Measurements from ENCODE around the gene JARID2. TPM values are rescaled to one million over a fixed set of nuclear protein-coding genes. Genes with fewer than 3 reads are reported as not detected.

JARID2 gene
- total RNA-seq, 1 experiment from 2014 or later = 6.0 TPM

DNA sequence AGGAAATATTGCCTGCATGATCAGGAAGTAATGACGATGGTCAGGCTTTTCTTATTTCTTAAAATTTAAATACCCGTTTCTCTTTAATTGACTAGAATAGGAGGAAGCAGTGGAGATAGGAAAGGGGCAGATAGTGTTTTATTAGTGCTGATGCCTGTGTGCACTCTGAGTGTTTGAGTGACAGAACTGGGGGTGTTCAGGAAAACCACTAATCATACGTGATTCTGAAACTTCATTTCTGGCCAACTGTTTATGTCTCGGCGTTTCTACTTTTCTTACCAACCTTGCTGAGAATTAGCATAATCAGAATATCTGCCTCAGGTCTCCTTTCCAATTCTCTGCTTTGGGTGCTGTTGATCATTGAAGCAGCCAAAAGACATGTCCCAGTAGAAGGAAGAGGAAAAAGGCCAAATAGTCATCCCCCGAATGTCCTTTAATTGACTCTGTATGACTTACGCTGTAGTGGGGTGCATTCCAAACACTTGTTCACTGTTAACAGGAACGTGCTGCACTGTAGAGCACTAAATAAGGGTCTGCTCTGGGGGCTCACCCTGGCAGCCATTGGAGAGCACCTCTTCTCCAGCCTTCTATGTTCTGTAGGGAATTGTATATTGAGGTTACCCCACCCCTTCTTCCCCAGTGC lies 152.9 kb downstream of the JARID2 start:
- CTCF ChIA-PET = interaction anchor here (0.7 kb wide), 1 partner anchor 10 kb away, joined by 3 read pairs; no protein-coding TSS in a partner anchor
- Histone ChIP-seq H3K4me3 (ENCODE audit: low read depth in 2 of 2, low read length in 2 of 2) (no peak overlapping the region), H3K27ac (ENCODE audit: low read length) (no peak overlapping the region), H3K9me3 (ENCODE audit: control insufficient read depth, insufficient read depth, low read depth, low read length) (no peaks in the 10 kb centered on the region), H3K36me3 (ENCODE audit: control insufficient read depth, insufficient read depth, low read length) (no peaks in the 10 kb centered on the region), H3K4me1 (ENCODE audit: control insufficient read depth, insufficient read depth, low read length) (peaks cover 21% of the 10 kb centered on the region), H3K27me3 (ENCODE audit: control insufficient read depth, insufficient read depth, low read length) (no peaks in the 10 kb centered on the region)
- DNase-seq (ENCODE audit: low read depth, low spot score) (no peak), ATAC-seq (no peak)
- no TSS peak for BruUV-seq (replicated peaks)
- no peak for TF ChIP-seq SIN3A (IDR thresholded peaks at IDR 0.05; ENCODE audit: borderline replicate concordance, insufficient read depth, low read depth, low read length)
- TF ChIP-seq TCF7L2 (IDR thresholded peaks at IDR 0.05; ENCODE audit: low read depth, low read length) = no peak
- no peak for TF ChIP-seq CTCF (IDR thresholded peaks at IDR 0.05)
- no peak for TF ChIP-seq POLR2AphosphoS5 (IDR thresholded peaks at IDR 0.05; ENCODE audit: low read depth, low read length)
- TF ChIP-seq, protein P1, sequence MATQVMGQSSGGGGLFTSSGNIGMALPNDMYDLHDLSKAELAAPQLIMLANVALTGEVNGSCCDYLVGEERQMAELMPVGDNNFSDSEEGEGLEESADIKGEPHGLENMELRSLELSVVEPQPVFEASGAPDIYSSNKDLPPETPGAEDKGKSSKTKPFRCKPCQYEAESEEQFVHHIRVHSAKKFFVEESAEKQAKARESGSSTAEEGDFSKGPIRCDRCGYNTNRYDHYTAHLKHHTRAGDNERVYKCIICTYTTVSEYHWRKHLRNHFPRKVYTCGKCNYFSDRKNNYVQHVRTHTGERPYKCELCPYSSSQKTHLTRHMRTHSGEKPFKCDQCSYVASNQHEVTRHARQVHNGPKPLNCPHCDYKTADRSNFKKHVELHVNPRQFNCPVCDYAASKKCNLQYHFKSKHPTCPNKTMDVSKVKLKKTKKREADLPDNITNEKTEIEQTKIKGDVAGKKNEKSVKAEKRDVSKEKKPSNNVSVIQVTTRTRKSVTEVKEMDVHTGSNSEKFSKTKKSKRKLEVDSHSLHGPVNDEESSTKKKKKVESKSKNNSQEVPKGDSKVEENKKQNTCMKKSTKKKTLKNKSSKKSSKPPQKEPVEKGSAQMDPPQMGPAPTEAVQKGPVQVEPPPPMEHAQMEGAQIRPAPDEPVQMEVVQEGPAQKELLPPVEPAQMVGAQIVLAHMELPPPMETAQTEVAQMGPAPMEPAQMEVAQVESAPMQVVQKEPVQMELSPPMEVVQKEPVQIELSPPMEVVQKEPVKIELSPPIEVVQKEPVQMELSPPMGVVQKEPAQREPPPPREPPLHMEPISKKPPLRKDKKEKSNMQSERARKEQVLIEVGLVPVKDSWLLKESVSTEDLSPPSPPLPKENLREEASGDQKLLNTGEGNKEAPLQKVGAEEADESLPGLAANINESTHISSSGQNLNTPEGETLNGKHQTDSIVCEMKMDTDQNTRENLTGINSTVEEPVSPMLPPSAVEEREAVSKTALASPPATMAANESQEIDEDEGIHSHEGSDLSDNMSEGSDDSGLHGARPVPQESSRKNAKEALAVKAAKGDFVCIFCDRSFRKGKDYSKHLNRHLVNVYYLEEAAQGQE (IDR thresholded peaks at IDR 0.05; ENCODE audit: insufficient read depth in 1 of 2, low read depth in 2 of 2, low read length in 1 of 2) = no peak
- in situ Hi-C loops (cut with HindIII; ENCODE audit: low pct_unique_long_range_greater_than_20kb, low sequenced_read_pairs) = no loop called here
- intact Hi-C loops (cut with micrococcal nuclease; ENCODE audit: unreplicated experiment) = no loop called here
- POLR2A ChIA-PET = no interaction called here

DNA sequence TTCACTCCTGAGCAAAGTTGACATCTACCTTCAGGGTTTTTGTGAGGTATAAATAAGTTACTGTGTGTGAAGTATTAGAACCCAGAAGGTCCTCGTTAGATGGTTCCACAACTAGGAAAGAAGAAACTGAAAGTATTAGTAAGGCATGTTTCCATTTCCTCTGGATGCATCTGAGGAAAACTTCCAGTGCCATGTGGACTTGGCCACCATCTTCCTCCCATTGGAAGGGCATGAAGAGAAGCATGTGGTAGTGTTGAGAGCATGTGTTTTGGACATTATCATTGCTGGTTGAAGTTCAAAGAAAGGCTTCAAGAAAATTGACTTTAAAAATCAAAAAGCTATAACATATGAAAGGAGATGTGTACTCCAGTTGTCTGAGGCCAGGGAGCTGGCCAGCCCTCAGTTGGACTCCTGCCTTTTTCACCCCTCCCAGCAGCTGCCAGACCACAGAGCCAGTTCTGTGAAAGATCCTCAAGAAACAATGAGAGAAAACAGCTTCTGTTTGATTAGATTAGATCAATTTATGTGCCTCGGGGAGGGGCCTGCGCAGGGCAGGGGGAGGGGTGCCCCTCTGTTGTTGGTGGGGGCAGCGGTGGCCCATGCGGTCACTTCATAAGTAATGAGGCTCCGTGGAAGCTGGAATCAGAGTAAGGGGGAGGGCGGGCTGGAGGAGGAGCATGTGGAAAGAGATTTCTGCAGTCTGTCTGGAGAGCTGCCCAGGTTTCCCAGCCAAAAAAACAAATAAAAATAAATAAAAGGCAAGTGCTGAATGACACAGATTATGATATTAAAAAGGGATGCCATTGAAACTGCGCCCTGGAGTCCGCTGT lies 154.0 kb downstream of the JARID2 start:
- CTCF ChIA-PET = interaction anchor here (0.7 kb wide), 1 partner anchor 11 kb away, joined by 3 read pairs; no protein-coding TSS in a partner anchor
- in situ Hi-C loops (cut with HindIII; ENCODE audit: low pct_unique_long_range_greater_than_20kb, low sequenced_read_pairs) = no loop called here

More for the DNA sequence above, 154.0 kb downstream of the JARID2 start:
- H3K4me1 ChIP-seq (ENCODE audit: control insufficient read depth, insufficient read depth, low read length) = peaks cover 21% of the 10 kb centered on the region
- peak overlapping the region; percentile 44; the same call in 1 of the 2 replicates for H3K27ac ChIP-seq (ENCODE audit: low read length)
- ATAC-seq (peak; percentile 68), DNase-seq (ENCODE audit: low read depth, low spot score) (no peak)
- no TSS peak for BruUV-seq (replicated peaks)
- intact Hi-C loops (cut with micrococcal nuclease; ENCODE audit: unreplicated experiment) = no loop called here
- POLR2A ChIA-PET = interaction anchor here (0.7 kb wide), 2 partner anchors 11 to 816 kb away, joined by 3 to 17 read pairs; no protein-coding TSS in a partner anchor
- TF ChIP-seq POLR2AphosphoS5 (IDR thresholded peaks at IDR 0.05; ENCODE audit: low read depth, low read length) = no peak
- no peak for TF ChIP-seq TCF7L2 (IDR thresholded peaks at IDR 0.05; ENCODE audit: low read depth, low read length)
- TF ChIP-seq CTCF (IDR thresholded peaks at IDR 0.05) = no peak
- TF ChIP-seq SIN3A (IDR thresholded peaks at IDR 0.05; ENCODE audit: borderline replicate concordance, insufficient read depth, low read depth, low read length) = no peak
- TF ChIP-seq, protein P1 (IDR thresholded peaks at IDR 0.05; ENCODE audit: insufficient read depth in 1 of 2, low read depth in 2 of 2, low read length in 1 of 2) = no peak
- no peaks in the 10 kb centered on the region for H3K27me3 ChIP-seq (ENCODE audit: control insufficient read depth, insufficient read depth, low read length)
- no peaks in the 10 kb centered on the region for H3K36me3 ChIP-seq (ENCODE audit: control insufficient read depth, insufficient read depth, low read length)
- peak overlapping the region; percentile 36 to 52 for H3K4me3 ChIP-seq (ENCODE audit: low read depth in 2 of 2, low read length in 2 of 2)
- H3K9me3 ChIP-seq (ENCODE audit: control insufficient read depth, insufficient read depth, low read depth, low read length) = no peaks in the 10 kb centered on the region
